ENCODE measurements around the gene KYAT1.

KYAT1 gene

GRCh38 chr9:128893354-128893753 is 11.6 kb upstream of the KYAT1 start:
- no peak overlapping the region for H3K27ac ChIP-seq (ENCODE audit: low read length)
- no peak overlapping the region for H3K9ac ChIP-seq (ENCODE audit: low read depth, low read length)
- H3K9me3 ChIP-seq (ENCODE audit: insufficient read depth, low read length, severe bottlenecking), result no peaks in the 10 kb centered on the region
- DNase-seq (no peak), ATAC-seq (ENCODE audit: insufficient read depth, low read depth) (no peak)
- H3K79me2 ChIP-seq (ENCODE audit: insufficient read depth, low read length), result peaks cover 14% of the 10 kb centered on the region
- no peaks in the 10 kb centered on the region for H3K27me3 ChIP-seq (ENCODE audit: insufficient read depth, low read length, poor library complexity)
- H3K36me3 ChIP-seq (ENCODE audit: insufficient read depth, low read length), result peaks cover 44% of the 10 kb centered on the region
- no peak overlapping the region for H2AFZ ChIP-seq (ENCODE audit: low read depth, low read length)
- H3K4me2 ChIP-seq (ENCODE audit: insufficient read depth, low read length), result no peak overlapping the region
- 0 out of 2 replicates have a peak, but pooled peaks cover 7% of the 10 kb centered on the region for H4K20me1 ChIP-seq (ENCODE audit: insufficient read depth, low read length)
- no peak overlapping the region for H3K4me3 ChIP-seq (ENCODE audit: low read depth in 1 of 2, low read length in 2 of 2)
- TF ChIP-seq EZH2 (IDR thresholded peaks at IDR 0.05; ENCODE audit: borderline replicate concordance, low read depth, low read length, severe bottlenecking) (no peak), CTCF (IDR thresholded peaks at IDR 0.05; ENCODE audit: borderline replicate concordance, extremely low read depth, low read length, poor library complexity, severe bottlenecking) (no peak)
- no peaks in the 10 kb centered on the region for H3K4me1 ChIP-seq (ENCODE audit: insufficient read depth, low read length)

GRCh38 chr9:128892221-128892921 is 10.6 kb upstream of the KYAT1 start:
- H3K4me2 ChIP-seq (ENCODE audit: insufficient read depth, low read length), result no peak overlapping the region
- H3K4me1 ChIP-seq (ENCODE audit: insufficient read depth, low read length), result no peaks in the 10 kb centered on the region
- peaks cover 49% of the 10 kb centered on the region for H3K36me3 ChIP-seq (ENCODE audit: insufficient read depth, low read length)
- no peaks in the 10 kb centered on the region for H3K9me3 ChIP-seq (ENCODE audit: insufficient read depth, low read length, severe bottlenecking)
- no peak overlapping the region for H3K27ac ChIP-seq (ENCODE audit: low read length)
- H3K79me2 ChIP-seq (ENCODE audit: insufficient read depth, low read length), result peaks cover 20% of the 10 kb centered on the region
- no peak overlapping the region for H2AFZ ChIP-seq (ENCODE audit: low read depth, low read length)
- peaks cover 11% of the 10 kb centered on the region; the same call in 1 of the 2 replicates for H4K20me1 ChIP-seq (ENCODE audit: insufficient read depth, low read length)
- H3K9ac ChIP-seq (ENCODE audit: low read depth, low read length), result no peak overlapping the region
- no peak overlapping the region for H3K4me3 ChIP-seq (ENCODE audit: low read depth in 1 of 2, low read length in 2 of 2)
- H3K27me3 ChIP-seq (ENCODE audit: insufficient read depth, low read length, poor library complexity), result no peaks in the 10 kb centered on the region
- DNase-seq (no peak), ATAC-seq (ENCODE audit: insufficient read depth, low read depth) (no peak)
- TF ChIP-seq EZH2 (IDR thresholded peaks at IDR 0.05; ENCODE audit: borderline replicate concordance, low read depth, low read length, severe bottlenecking) (no peak), CTCF (IDR thresholded peaks at IDR 0.05; ENCODE audit: borderline replicate concordance, extremely low read depth, low read length, poor library complexity, severe bottlenecking) (no peak)

DNA sequence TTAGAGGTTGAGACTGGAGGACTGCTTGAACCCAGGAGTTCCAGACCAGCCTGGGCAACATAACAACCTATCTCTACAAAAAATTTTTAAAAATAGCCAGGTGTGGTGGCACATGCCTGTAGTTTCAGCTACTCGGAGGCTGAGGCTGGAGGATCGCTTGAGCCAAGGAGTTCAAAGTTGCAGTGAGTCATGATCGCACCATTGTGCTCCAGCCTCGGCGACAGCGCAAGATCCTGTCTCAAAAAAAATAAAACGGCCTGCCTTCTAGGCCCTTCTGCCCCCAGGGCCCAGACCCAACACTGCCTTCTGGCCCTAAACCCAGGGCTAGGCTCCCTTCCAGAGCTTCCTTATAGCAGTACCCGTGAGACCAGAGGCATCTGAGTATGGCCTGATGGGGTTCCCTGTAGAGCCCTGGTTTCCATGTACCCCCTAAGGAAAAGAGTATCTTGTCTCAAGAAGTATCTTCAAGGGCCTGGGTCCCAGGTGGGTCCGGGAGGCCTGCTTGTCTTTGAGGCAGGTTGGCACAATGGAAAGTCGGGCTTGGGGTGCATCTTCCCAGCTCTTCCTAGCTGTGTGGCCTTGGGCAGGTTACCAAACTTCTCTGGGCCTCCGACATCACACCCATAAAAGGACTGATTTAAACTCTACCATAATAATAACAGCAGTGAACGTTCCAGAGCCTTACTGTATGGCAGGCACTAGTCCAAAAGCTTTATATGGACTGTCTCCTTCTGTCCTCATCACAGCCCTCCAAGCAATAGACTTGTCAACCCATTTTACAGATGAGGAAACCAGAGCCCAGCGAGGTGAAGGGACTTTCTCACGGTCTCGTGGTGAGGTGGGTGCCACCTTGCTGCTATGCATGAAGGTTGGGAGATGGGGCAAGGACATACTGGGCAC is 9.8 kb upstream of the KYAT1 start:
- H3K9ac ChIP-seq (ENCODE audit: low read depth, low read length), result no peak overlapping the region
- ATAC-seq (ENCODE audit: insufficient read depth, low read depth) (no peak), DNase-seq (no peak)
- no peak overlapping the region for H3K4me3 ChIP-seq (ENCODE audit: low read depth in 1 of 2, low read length in 2 of 2)
- no peaks in the 10 kb centered on the region for H3K27me3 ChIP-seq (ENCODE audit: insufficient read depth, low read length, poor library complexity)
- peaks cover 52% of the 10 kb centered on the region for H3K36me3 ChIP-seq (ENCODE audit: insufficient read depth, low read length)
- H3K4me1 ChIP-seq (ENCODE audit: insufficient read depth, low read length), result no peaks in the 10 kb centered on the region
- H3K9me3 ChIP-seq (ENCODE audit: insufficient read depth, low read length, severe bottlenecking), result no peaks in the 10 kb centered on the region
- peaks cover 23% of the 10 kb centered on the region for H3K79me2 ChIP-seq (ENCODE audit: insufficient read depth, low read length)
- peaks cover 11% of the 10 kb centered on the region; the same call in 1 of the 2 replicates for H4K20me1 ChIP-seq (ENCODE audit: insufficient read depth, low read length)
- H3K4me2 ChIP-seq (ENCODE audit: insufficient read depth, low read length), result no peak overlapping the region
- H3K27ac ChIP-seq (ENCODE audit: low read length), result no peak overlapping the region
- TF ChIP-seq CTCF (IDR thresholded peaks at IDR 0.05; ENCODE audit: borderline replicate concordance, extremely low read depth, low read length, poor library complexity, severe bottlenecking) (no peak), EZH2 (IDR thresholded peaks at IDR 0.05; ENCODE audit: borderline replicate concordance, low read depth, low read length, severe bottlenecking) (no peak)
- H2AFZ ChIP-seq (ENCODE audit: low read depth, low read length), result no peak overlapping the region

Measured in DND-41 (cell line).